SK-N-SH treated with all-trans-retinoic acid at 6 μM for 48 hours (cell line): ENCODE results near the gene GDPD4.

ENCODE experiments used
- GLIS3 ChIP-seq: fragments of 250-450 bp; sonication (Bioruptor Pico); IDR thresholded peaks from 2 replicates; pipeline ENCODE4 v1.5.0; 2020; ENCODE audit warnings: mild to moderate bottlenecking, moderate library complexity
- OSR1 ChIP-seq: fragments of 250-450 bp; sonication (Bioruptor Pico); IDR thresholded peaks from 2 replicates; pipeline ENCODE4 v1.8.0; 2022; ENCODE audit warnings: moderate library complexity, mild to moderate bottlenecking, inconsistent platforms
- POU6F1 ChIP-seq: fragments of 250-450 bp; sonication (Bioruptor Pico); IDR thresholded peaks from 2 replicates; pipeline ENCODE4 v1.8.0; 2021; ENCODE audit warnings: low read depth, mild to moderate bottlenecking, moderate library complexity, borderline replicate concordance
- RARB ChIP-seq: fragments of 250-450 bp; sonication (Bioruptor Pico); IDR thresholded peaks from 2 replicates; pipeline ENCODE4 v1.8.0; 2021; ENCODE audit warnings: mild to moderate bottlenecking, moderate library complexity
- TSHZ2 ChIP-seq: fragments of 250-450 bp; sonication (Bioruptor Pico); IDR thresholded peaks from 2 replicates; pipeline ENCODE4 v1.5.0; 2020; ENCODE audit warnings: mild to moderate bottlenecking, moderate library complexity
- ZFP3 ChIP-seq: fragments of 250-450 bp; sonication (Bioruptor Pico); IDR thresholded peaks from 2 replicates; pipeline ENCODE4 v1.5.0; 2020; ENCODE audit warnings: mild to moderate bottlenecking, moderate library complexity
- ZNF565 ChIP-seq: fragments of 450-650 bp; formaldehyde crosslinking; conservative IDR thresholded peaks from 2 replicates; pipeline ENCODE4 v1.5.0; 2020; ENCODE audit warnings: low read depth, mild to moderate bottlenecking, moderate library complexity
- TF ChIP-seq, protein P1 (sequence below): fragments of 250-450 bp; sonication (Bioruptor Pico); IDR thresholded peaks from 2 replicates; pipeline ENCODE4 v1.5.1; 2020; ENCODE audit warnings: low read depth, mild to moderate bottlenecking, moderate library complexity

DNA sequence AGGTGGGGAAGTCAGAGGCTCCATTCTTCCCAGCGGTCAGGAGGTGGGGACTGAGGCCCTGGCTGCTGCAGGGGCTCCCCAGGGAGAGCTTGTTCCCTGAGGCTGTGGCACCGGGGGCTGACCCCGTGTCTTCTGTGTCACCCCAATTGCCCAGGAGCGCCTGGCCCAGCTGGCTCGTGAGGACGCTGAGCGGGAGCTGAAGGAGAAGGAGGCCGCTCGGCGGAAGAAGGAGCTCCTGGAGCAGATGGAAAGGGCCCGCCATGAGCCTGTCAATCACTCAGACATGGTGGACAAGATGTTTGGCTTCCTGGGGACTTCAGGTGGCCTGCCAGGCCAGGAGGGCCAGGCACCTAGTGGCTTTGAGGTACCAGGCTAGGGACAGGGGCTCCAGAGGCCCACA is 120.3 kb downstream of the GDPD4 start:
- TF ChIP-seq RARB (CRISPR knock-in tag) (no peak), OSR1 (CRISPR knock-in tag) (no peak), GLIS3 (CRISPR knock-in tag) (no peak), TSHZ2 (CRISPR knock-in tag) (no peak), ZFP3 (no peak), POU6F1 (CRISPR knock-in tag) (no peak), ZNF565 (CRISPR knock-in tag) (no peak)
- TF ChIP-seq, protein P1, sequence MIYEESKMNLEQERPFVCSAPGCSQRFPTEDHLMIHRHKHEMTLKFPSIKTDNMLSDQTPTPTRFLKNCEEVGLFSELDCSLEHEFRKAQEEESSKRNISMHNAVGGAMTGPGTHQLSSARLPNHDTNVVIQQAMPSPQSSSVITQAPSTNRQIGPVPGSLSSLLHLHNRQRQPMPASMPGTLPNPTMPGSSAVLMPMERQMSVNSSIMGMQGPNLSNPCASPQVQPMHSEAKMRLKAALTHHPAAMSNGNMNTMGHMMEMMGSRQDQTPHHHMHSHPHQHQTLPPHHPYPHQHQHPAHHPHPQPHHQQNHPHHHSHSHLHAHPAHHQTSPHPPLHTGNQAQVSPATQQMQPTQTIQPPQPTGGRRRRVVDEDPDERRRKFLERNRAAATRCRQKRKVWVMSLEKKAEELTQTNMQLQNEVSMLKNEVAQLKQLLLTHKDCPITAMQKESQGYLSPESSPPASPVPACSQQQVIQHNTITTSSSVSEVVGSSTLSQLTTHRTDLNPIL (CRISPR knock-in tag), result no peak
